K562 (cell line): ENCODE measurements around the gene DKKL1. TPM values are rescaled to one million over a fixed set of nuclear protein-coding genes. Genes with fewer than 3 reads are reported as not detected.
A peak's percentile ranks its signal among the peaks of the same experiment; 100 is the strongest.

Source experiments
- ATAC-seq: fragments of 200-7000 bp; cut with Tn5 transposase; 3 replicates; pipeline ENCODE4 v1.9.1; 2020; ENCODE audit warnings: moderate library complexity
- BruUV-seq: library from RNA; stranded (reverse); fragments of 400-500 nt; replicated peaks from 2 replicates; lab custom pipeline; 2021; lab: Mats Ljungman, UMichigan
- CTCF ChIA-PET: fragments of 300-600 bp; formaldehyde crosslinking; extraction: SDS; loops from one replicate; lab custom pipeline; 2021; ENCODE audit warnings: low intra/inter-chr PET ratio; lab: Yijun Ruan, JAX
- POLR2A ChIA-PET: fragments of 300-600, 350-650 bp; sonication (Branson Sonifier 250); formaldehyde crosslinking; extraction: SDS; loops from one replicate; lab custom pipeline; 2021; ENCODE audit warnings: antibody characterized with exemption, inconsistent platforms; lab: Yijun Ruan, JAX
- DNase-seq, 4 experiments: peaks; one replicate each; pipeline versions ENCODE4 v3.0.0 to v3.0.0-alpha.2; 2011 to 2018; ENCODE audit warnings: low spot score in 3 of 4, mixed read lengths in 3 of 4; ENCODE audit errors: extremely low read depth in 1 of 4
- FAIRE-seq: peaks from 2 replicates; lab custom pipeline; 2011; peaks lifted over from hg19 to GRCh38; lab: Jason Lieb, UNC
- H2AFZ ChIP-seq: 2 replicates; pipeline ENCODE4 v1.6.0; 2011; ENCODE audit warnings: low read depth, low read length, control low read depth, inconsistent platforms
- H3K27ac ChIP-seq: fragments of 200-600 bp; 3 replicates; pipeline ENCODE4 v1.8.0; 2011; ENCODE audit warnings: low read depth, mild to moderate bottlenecking, control low read depth, inconsistent platforms, low read length, moderate library complexity, mixed read lengths; ENCODE audit errors: extremely low read depth
- H3K27me3 ChIP-seq, 2 experiments: fragments of 300-600 bp in 1 of 2; 2 replicates in 1 of 2; 3 replicates in 1 of 2; pipeline versions ENCODE4 v1.6.0 to v1.8.0; 2011; ENCODE audit warnings: inconsistent platforms in 2 of 2, low read length in 2 of 2, mild to moderate bottlenecking in 1 of 2, mixed read lengths in 1 of 2, moderate library complexity in 1 of 2; ENCODE audit not compliant: control insufficient read depth in 2 of 2, insufficient read depth in 2 of 2
- H3K36me3 ChIP-seq: fragments of 300-600 bp; 3 replicates; pipeline ENCODE4 v1.8.0; 2011; ENCODE audit warnings: mild to moderate bottlenecking, low read length, inconsistent platforms; ENCODE audit not compliant: control insufficient read depth, insufficient read depth
- H3K4me1 ChIP-seq, 2 experiments: fragments of 200-600 bp in 1 of 2; replicated peaks in 1 of 2; 2 replicates in 1 of 2; 3 replicates in 1 of 2; pipeline versions ENCODE4 v1.5.1 to v1.8.0; 2011; ENCODE audit warnings: inconsistent platforms in 2 of 2, low read length in 2 of 2, mild to moderate bottlenecking in 1 of 2, mixed read lengths in 1 of 2, moderate library complexity in 1 of 2; ENCODE audit not compliant: control insufficient read depth in 2 of 2, insufficient read depth in 2 of 2
- H3K4me2 ChIP-seq: 2 replicates; pipeline ENCODE4 v1.6.1; 2011; ENCODE audit warnings: low read length, control low read depth, inconsistent platforms, mixed read lengths; ENCODE audit not compliant: insufficient read depth
- H3K4me3 ChIP-seq: fragments of 200-600 bp; sonication (generic), shearing (Covaris generic); 2 replicates; pipeline ENCODE4 v1.5.1; 2016; ENCODE audit warnings: control low read depth, inconsistent platforms
- H3K79me2 ChIP-seq: fragments of 200-600 bp; 3 replicates; pipeline ENCODE4 v1.8.0; 2011; ENCODE audit warnings: low read length, inconsistent platforms; ENCODE audit not compliant: control insufficient read depth, insufficient read depth
- H3K9ac ChIP-seq, 2 experiments: 2 replicates each; pipeline versions ENCODE4 v1.6.0 to v1.6.1; 2011; ENCODE audit warnings: low read depth in 2 of 2, low read length in 2 of 2, control low read depth in 1 of 2, inconsistent platforms in 1 of 2, mild to moderate bottlenecking in 1 of 2, mixed read lengths in 1 of 2; ENCODE audit not compliant: insufficient read depth in 1 of 2
- H3K9me1 ChIP-seq: one replicate; pipeline ENCODE4 v1.6.0; 2011; ENCODE audit warnings: inconsistent platforms, mild to moderate bottlenecking, low read length, moderate library complexity; ENCODE audit not compliant: control insufficient read depth, insufficient read depth
- H3K9me3 ChIP-seq: replicated peaks from 2 replicates; pipeline ENCODE4 v1.5.1; 2011; ENCODE audit warnings: low read depth, low read length, inconsistent platforms; ENCODE audit not compliant: control insufficient read depth, insufficient read depth
- H4K20me1 ChIP-seq: replicated peaks from 2 replicates; pipeline ENCODE4 v1.6.1; 2011; ENCODE audit warnings: low read length, inconsistent platforms, mixed read lengths; ENCODE audit not compliant: control insufficient read depth, insufficient read depth
- HCFC1 ChIP-seq: IDR thresholded peaks from 2 replicates; pipeline ENCODE4 v1.6.1; 2012; ENCODE audit warnings: low read depth, low read length, improper control_type of control experiment
- POLR2G ChIP-seq: fragments of 200-400 bp; formaldehyde crosslinking; IDR thresholded peaks from 2 replicates; pipeline ENCODE4 v1.6.1; 2017; ENCODE audit warnings: low read depth, mild to moderate bottlenecking, antibody characterized with exemption, low read length, moderate library complexity
- WGBS: fragments of 100-300 bp; shearing (Covaris generic); methylation state at CpG from one replicate; pipeline ENCODE4 v1.1.6; 2016; ENCODE audit warnings: low coverage, mixed read lengths; ENCODE audit not compliant: insufficient coverage; ENCODE audit errors: missing lambda C conversion rate; 5-methylcytosine and 5-hydroxymethylcytosine counted together
- in situ Hi-C: fragments of 300-500 bp; cut with MboI; formaldehyde crosslinking; loops from 4 replicates; pipeline ENCODE4 v1.15.0; 2018; ENCODE audit warnings: inconsistent platforms, mixed read lengths
- intact Hi-C: fragments of 100-400 bp; cut with micrococcal nuclease; formaldehyde crosslinking; loops from 2 replicates; pipeline ENCODE4 v1.14.2; 2022
- polyA plus RNA-seq, 8 experiments: library from polyadenylated mRNA; depleted of rRNA in 4 of 8; stranded (reverse) in 5 of 8; unstranded in 3 of 8; fragments of >200 nt; fragmentation: Nextera tagmentation in 2 of 8; fragmentation: Illumina TruSeq in 1 of 8; extraction: Ambion mirVana in 2 of 8; extraction: Trizol in 1 of 8; gene quantifications; 2 replicates each; pipeline versions ENCODE4 v1.2.1 to v1.2.3, GENCODE V29; 2011 to 2014; ENCODE audit warnings: inconsistent platforms in 1 of 8, missing spikeins in 1 of 8
- total RNA-seq, 7 experiments: library from RNA; depleted of rRNA in 6 of 7; stranded (reverse); fragments of >200 nt in 6 of 7; fragmentation: Illumina TruSeq in 2 of 7; extraction: Trizol in 2 of 7; gene quantifications; 2 replicates each; pipeline versions ENCODE4 v1.2.1 to v1.2.3, GENCODE V29; 2011 to 2021; ENCODE audit warnings: low replicate concordance in 1 of 7

The DKKL1 gene
- total and polyA plus RNA-seq, 9 of the 15 experiments (the other 6 are each of a cell fraction or from before 2014, with no cell fraction given) = 0.15 to 1.7 (median 0.52) TPM

DNA sequence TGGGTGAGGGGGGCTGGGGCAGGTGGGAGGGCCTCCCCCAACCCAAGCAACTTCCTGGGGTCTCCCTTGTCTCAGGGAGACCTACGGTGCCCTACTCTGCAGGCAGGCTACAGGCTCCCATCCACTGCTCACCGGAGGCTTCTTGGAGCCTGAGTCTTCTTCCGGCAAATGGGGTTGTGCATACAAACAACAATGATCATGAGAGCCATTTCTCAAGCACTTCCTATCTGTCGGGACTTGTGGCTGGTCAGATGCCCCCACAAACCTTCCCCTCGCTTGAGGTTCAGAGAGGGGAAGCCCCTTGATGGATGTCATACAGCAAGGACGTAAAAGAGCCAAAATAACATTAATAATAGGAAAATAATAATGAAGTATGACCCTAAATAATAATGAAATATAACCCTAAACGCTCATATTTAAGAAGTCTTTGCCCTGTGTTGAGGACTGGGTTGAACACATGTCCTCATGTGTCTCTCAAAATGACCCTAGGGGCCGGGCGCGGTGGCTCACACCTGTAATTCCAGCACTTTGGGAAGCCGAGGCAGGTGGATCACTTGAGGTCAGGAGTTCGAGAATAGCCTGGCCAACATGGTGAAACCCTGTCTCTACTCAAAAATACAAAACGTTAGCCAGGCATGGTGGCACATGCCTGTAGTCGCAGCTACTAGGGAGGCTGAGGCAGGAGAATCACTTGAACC, 27.7 kb upstream of the DKKL1 start:
- no peak for TF ChIP-seq POLR2G
- TF ChIP-seq HCFC1 = 0 out of 2 replicates have a peak, but pooled peaks have one; percentile 0
- TF ChIP-seq, all 486 proteins: peak for 1
- 59% methylated on average over 14 of the region's 14 CpGs for WGBS
- peak overlapping the region; percentile 57 to 87 for H3K9ac ChIP-seq
- POLR2A ChIA-PET = interaction anchor here (1.0 kb wide), 1 partner anchor 17 kb away, joined by 4 read pairs; no protein-coding TSS in a partner anchor
- peaks cover 2% of the 10 kb centered on the region; the same call in 1 of the 3 replicates for H3K36me3 ChIP-seq
- BruUV-seq = TSS peak; percentile 75
- H3K9me3 ChIP-seq = no peaks in the 10 kb centered on the region
- no peak for ATAC-seq
- peak overlapping the region; percentile 77 for H3K4me2 ChIP-seq
- H3K9me1 ChIP-seq = no peaks in the 10 kb centered on the region
- H4K20me1 ChIP-seq = no peaks in the 10 kb centered on the region
- no peaks in the 10 kb centered on the region for H3K79me2 ChIP-seq
- CTCF ChIA-PET = interaction anchor here (0.5 kb wide), 1 partner anchor 58 kb away, joined by 3 read pairs; no protein-coding TSS in a partner anchor
- intact Hi-C loops = no loop called here
- in situ Hi-C loops = no loop called here
- peak overlapping the region; percentile 95 for H2AFZ ChIP-seq
- H3K4me3 ChIP-seq = peak overlapping the region; percentile 27
- H3K4me1 ChIP-seq = peaks cover 40 to 69% of the 10 kb centered on the region in 2 experiments
- no peak for FAIRE-seq
- H3K27me3 ChIP-seq = no peaks in the 10 kb centered on the region
- H3K27ac ChIP-seq = peak overlapping the region; percentile 70; the same call in 2 of the 3 replicates
- DNase-seq = no peak
